ENCODE measurements around the gene ADIPOR1. TPM values are rescaled to one million over a fixed set of nuclear protein-coding genes. Genes with fewer than 3 reads are reported as not detected.
A peak's percentile ranks its signal among the peaks of the same experiment; 100 is the strongest.

Gene ADIPOR1
- total RNA-seq, 1 donor from 2014 or later = 84.0 TPM

GRCh38 chr1:203000217-203000944, 42.3 kb upstream of the ADIPOR1 start:
- intact Hi-C loops (cut with DNase I) = no loop called here
- Histone ChIP-seq H3K36me3 (no peaks in the 10 kb centered on the region), H3K9me3 (no peaks in the 10 kb centered on the region), H3K27me3 (no peaks in the 10 kb centered on the region), H3K4me1 (no peaks in the 10 kb centered on the region), H3K27ac (no peak overlapping the region), H3K4me3 (no peak overlapping the region)
- DNase-seq (ENCODE audit: extremely low spot score in 2 of 2) = no peak
- no peak for TF ChIP-seq POLR2AphosphoS5 (IDR thresholded peaks at IDR 0.05; ENCODE audit: insufficient read depth in 1 of 2, low read depth in 1 of 2)

GRCh38 chr1:202998836-202999750, 41.0 kb upstream of the ADIPOR1 start:
- intact Hi-C loops (cut with DNase I) = no loop called here
- Histone ChIP-seq H3K27me3 (no peaks in the 10 kb centered on the region), H3K4me1 (no peaks in the 10 kb centered on the region), H3K36me3 (no peaks in the 10 kb centered on the region), H3K4me3 (no peak overlapping the region), H3K9me3 (no peaks in the 10 kb centered on the region), H3K27ac (no peak overlapping the region)
- no peak for DNase-seq (ENCODE audit: extremely low spot score in 2 of 2)
- no peak for TF ChIP-seq POLR2A (IDR thresholded peaks at IDR 0.05)
- peak; percentile 52 to 68 (median 62) for TF ChIP-seq CTCF (IDR thresholded peaks at IDR 0.05)

GRCh38 chr1:202994756-202995155, 36.6 kb upstream of the ADIPOR1 start:
- no peak overlapping the region for H3K27ac ChIP-seq
- H3K4me3 ChIP-seq = no peak overlapping the region
- no peak for DNase-seq (ENCODE audit: extremely low spot score in 2 of 2)
- intact Hi-C loops (cut with DNase I) = no loop called here
- no peaks in the 10 kb centered on the region for H3K4me1 ChIP-seq
- TF ChIP-seq CTCF (IDR thresholded peaks at IDR 0.05) (no peak), POLR2AphosphoS5 (IDR thresholded peaks at IDR 0.05; ENCODE audit: insufficient read depth in 1 of 2, low read depth in 1 of 2) (no peak), POLR2A (IDR thresholded peaks at IDR 0.05) (no peak)
- H3K9me3 ChIP-seq = no peaks in the 10 kb centered on the region
- no peaks in the 10 kb centered on the region for H3K36me3 ChIP-seq
- H3K27me3 ChIP-seq = no peaks in the 10 kb centered on the region

GRCh38 chr1:202991112-202991511, 33.0 kb upstream of the ADIPOR1 start:
- no peaks in the 10 kb centered on the region for H3K4me1 ChIP-seq
- TF ChIP-seq POLR2AphosphoS5 (IDR thresholded peaks at IDR 0.05; ENCODE audit: insufficient read depth in 1 of 2, low read depth in 1 of 2) = no peak
- H3K36me3 ChIP-seq = no peaks in the 10 kb centered on the region
- H3K27ac ChIP-seq = no peak overlapping the region
- no peak overlapping the region for H3K4me3 ChIP-seq
- H3K9me3 ChIP-seq = no peaks in the 10 kb centered on the region
- H3K27me3 ChIP-seq = no peaks in the 10 kb centered on the region
- DNase-seq (ENCODE audit: extremely low spot score in 2 of 2) = no peak
- intact Hi-C loops (cut with DNase I) = no loop called here

GRCh38 chr1:202989879-202990278, 31.8 kb upstream of the ADIPOR1 start:
- Histone ChIP-seq H3K27me3 (no peaks in the 10 kb centered on the region), H3K9me3 (no peaks in the 10 kb centered on the region), H3K27ac (no peak overlapping the region), H3K4me1 (no peaks in the 10 kb centered on the region), H3K4me3 (no peak overlapping the region), H3K36me3 (no peaks in the 10 kb centered on the region)
- intact Hi-C loops (cut with DNase I) = no loop called here
- TF ChIP-seq POLR2A (IDR thresholded peaks at IDR 0.05) (no peak), CTCF (IDR thresholded peaks at IDR 0.05) (no peak), POLR2AphosphoS5 (IDR thresholded peaks at IDR 0.05; ENCODE audit: insufficient read depth in 1 of 2, low read depth in 1 of 2) (no peak)
- DNase-seq (ENCODE audit: extremely low spot score in 2 of 2) = no peak
